ENCODE results near the gene ALK.

Gene ALK

GRCh38 chr2:29317801-29318485, 603.4 kb downstream of the ALK start:
- Mint-ChIP-seq H3K36me3 (ENCODE audit: low read depth) (peaks cover 1% of the 10 kb centered on the region), H3K9me3 (no peaks in the 10 kb centered on the region), H3K4me1 (ENCODE audit: low read depth) (peaks cover 65% of the 10 kb centered on the region), H3K27me3 (ENCODE audit: low read depth) (peaks cover 16% of the 10 kb centered on the region), H3K4me3 (no peak overlapping the region), H3K27ac (no peak overlapping the region)

GRCh38 chr2:29317077-29317517, 604.3 kb downstream of the ALK start:
- H3K4me3 Mint-ChIP-seq: no peak overlapping the region
- H3K36me3 Mint-ChIP-seq (ENCODE audit: low read depth): peaks cover under 1% of the 10 kb centered on the region
- peaks cover 16% of the 10 kb centered on the region for H3K27me3 Mint-ChIP-seq (ENCODE audit: low read depth)
- peaks cover 57% of the 10 kb centered on the region for H3K4me1 Mint-ChIP-seq (ENCODE audit: low read depth)
- no peaks in the 10 kb centered on the region for H3K9me3 Mint-ChIP-seq
- H3K27ac Mint-ChIP-seq: no peak overlapping the region

- Mint-ChIP-seq H3K9me3 (no peaks in the 10 kb centered on the region), H3K4me1 (ENCODE audit: low read depth) (peaks cover 50% of the 10 kb centered on the region), H3K4me3 (peak overlapping the region; percentile 57), H3K36me3 (ENCODE audit: low read depth) (no peaks in the 10 kb centered on the region), H3K27ac (peak overlapping the region; percentile 81), H3K27me3 (ENCODE audit: low read depth) (peaks cover 20% of the 10 kb centered on the region)
Measured at GRCh38 chr2:29314816-29315571, 606.4 kb downstream of the ALK start.

GRCh38 chr2:29311458-29311857, 609.9 kb downstream of the ALK start:
- Mint-ChIP-seq H3K4me3 (no peak overlapping the region), H3K4me1 (ENCODE audit: low read depth) (peaks cover 32% of the 10 kb centered on the region), H3K36me3 (ENCODE audit: low read depth) (no peaks in the 10 kb centered on the region), H3K9me3 (no peaks in the 10 kb centered on the region), H3K27ac (no peak overlapping the region), H3K27me3 (ENCODE audit: low read depth) (peaks cover 30% of the 10 kb centered on the region)

- H3K27ac Mint-ChIP-seq: no peak overlapping the region
- H3K4me3 Mint-ChIP-seq: no peak overlapping the region
- peaks cover 35% of the 10 kb centered on the region for H3K27me3 Mint-ChIP-seq (ENCODE audit: low read depth)
- H3K4me1 Mint-ChIP-seq (ENCODE audit: low read depth): peaks cover 31% of the 10 kb centered on the region
- H3K9me3 Mint-ChIP-seq: no peaks in the 10 kb centered on the region
- no peaks in the 10 kb centered on the region for H3K36me3 Mint-ChIP-seq (ENCODE audit: low read depth)
Measured at GRCh38 chr2:29310650-29311348, 610.6 kb downstream of the ALK start.

- H3K9me3 Mint-ChIP-seq: no peaks in the 10 kb centered on the region
Measured at GRCh38 chr2:29309090-29310029, 612.0 kb downstream of the ALK start.

GRCh38 chr2:29308366-29308765, 613.0 kb downstream of the ALK start:
- Mint-ChIP-seq H3K4me1 (ENCODE audit: low read depth) (peaks cover 10% of the 10 kb centered on the region), H3K9me3 (no peaks in the 10 kb centered on the region), H3K36me3 (ENCODE audit: low read depth) (no peaks in the 10 kb centered on the region), H3K27ac (no peak overlapping the region), H3K27me3 (ENCODE audit: low read depth) (peaks cover 32% of the 10 kb centered on the region), H3K4me3 (no peak overlapping the region)

More at GRCh38 chr2:29309090-29310029, 612.0 kb downstream of the ALK start:
- Mint-ChIP-seq H3K36me3 (ENCODE audit: low read depth) (no peaks in the 10 kb centered on the region), H3K27ac (no peak overlapping the region), H3K4me3 (no peak overlapping the region), H3K4me1 (ENCODE audit: low read depth) (peaks cover 17% of the 10 kb centered on the region), H3K27me3 (ENCODE audit: low read depth) (peaks cover 35% of the 10 kb centered on the region)

- H3K9me3 Mint-ChIP-seq: no peaks in the 10 kb centered on the region
- H3K4me1 Mint-ChIP-seq (ENCODE audit: low read depth): peaks cover 6% of the 10 kb centered on the region
- no peak overlapping the region for H3K27ac Mint-ChIP-seq
- no peak overlapping the region for H3K4me3 Mint-ChIP-seq
- no peaks in the 10 kb centered on the region for H3K36me3 Mint-ChIP-seq (ENCODE audit: low read depth)
- peaks cover 30% of the 10 kb centered on the region for H3K27me3 Mint-ChIP-seq (ENCODE audit: low read depth)
Measured at GRCh38 chr2:29307519-29307918, 613.9 kb downstream of the ALK start.

- Mint-ChIP-seq H3K27me3 (ENCODE audit: low read depth) (peaks cover 29% of the 10 kb centered on the region), H3K9me3 (no peaks in the 10 kb centered on the region), H3K4me1 (ENCODE audit: low read depth) (peaks cover 4% of the 10 kb centered on the region), H3K4me3 (no peak overlapping the region), H3K27ac (no peak overlapping the region), H3K36me3 (ENCODE audit: low read depth) (no peaks in the 10 kb centered on the region)
Measured at GRCh38 chr2:29305762-29306161, 615.6 kb downstream of the ALK start.

- Mint-ChIP-seq H3K27me3 (ENCODE audit: low read depth) (peaks cover 33% of the 10 kb centered on the region), H3K9me3 (no peaks in the 10 kb centered on the region), H3K4me1 (ENCODE audit: low read depth) (peaks cover 4% of the 10 kb centered on the region), H3K36me3 (ENCODE audit: low read depth) (no peaks in the 10 kb centered on the region), H3K4me3 (no peak overlapping the region), H3K27ac (no peak overlapping the region)
Measured at GRCh38 chr2:29304399-29305060, 616.9 kb downstream of the ALK start.

GRCh38 chr2:29296585-29296984, 624.8 kb downstream of the ALK start:
- Mint-ChIP-seq H3K4me1 (ENCODE audit: low read depth) (peaks cover 3% of the 10 kb centered on the region), H3K36me3 (ENCODE audit: low read depth) (no peaks in the 10 kb centered on the region), H3K27me3 (ENCODE audit: low read depth) (peaks cover 16% of the 10 kb centered on the region), H3K9me3 (no peaks in the 10 kb centered on the region), H3K27ac (no peak overlapping the region), H3K4me3 (no peak overlapping the region)

GRCh38 chr2:29295845-29296244, 625.5 kb downstream of the ALK start:
- Mint-ChIP-seq H3K4me1 (ENCODE audit: low read depth) (no peaks in the 10 kb centered on the region), H3K36me3 (ENCODE audit: low read depth) (no peaks in the 10 kb centered on the region), H3K27me3 (ENCODE audit: low read depth) (peaks cover 13% of the 10 kb centered on the region), H3K4me3 (no peak overlapping the region), H3K9me3 (no peaks in the 10 kb centered on the region), H3K27ac (no peak overlapping the region)

GRCh38 chr2:29293830-29294438, 627.5 kb downstream of the ALK start:
- H3K4me1 Mint-ChIP-seq (ENCODE audit: low read depth): no peaks in the 10 kb centered on the region

More at GRCh38 chr2:29293830-29294438, 627.5 kb downstream of the ALK start:
- H3K27ac Mint-ChIP-seq: no peak overlapping the region
- H3K27me3 Mint-ChIP-seq (ENCODE audit: low read depth): peaks cover 6% of the 10 kb centered on the region
- H3K36me3 Mint-ChIP-seq (ENCODE audit: low read depth): no peaks in the 10 kb centered on the region
- H3K9me3 Mint-ChIP-seq: no peaks in the 10 kb centered on the region
- H3K4me3 Mint-ChIP-seq: no peak overlapping the region
